K562 (cell line): Measurements from ENCODE around the gene NAGPA. TPM values are rescaled to one million over a fixed set of nuclear protein-coding genes. Genes with fewer than 3 reads are reported as not detected.
A peak's percentile ranks its signal among the peaks of the same experiment; 100 is the strongest.

Experiments used
- ATAC-seq: fragments of 200-7000 bp; cut with Tn5 transposase; 3 replicates; pipeline ENCODE4 v1.9.1; 2020; ENCODE audit warnings: moderate library complexity
- BruUV-seq: library from RNA; stranded (reverse); fragments of 400-500 nt; replicated peaks from 2 replicates; lab custom pipeline; 2021; lab: Mats Ljungman, UMichigan
- CTCF ChIA-PET: fragments of 300-600 bp; formaldehyde crosslinking; extraction: SDS; loops from one replicate; lab custom pipeline; 2021; ENCODE audit warnings: low intra/inter-chr PET ratio; lab: Yijun Ruan, JAX
- POLR2A ChIA-PET: fragments of 300-600, 350-650 bp; sonication (Branson Sonifier 250); formaldehyde crosslinking; extraction: SDS; loops from one replicate; lab custom pipeline; 2021; ENCODE audit warnings: antibody characterized with exemption, inconsistent platforms; lab: Yijun Ruan, JAX
- DNase-seq, 4 experiments: peaks; one replicate each; pipeline versions ENCODE4 v3.0.0 to v3.0.0-alpha.2; 2011 to 2018; ENCODE audit warnings: low spot score in 3 of 4, mixed read lengths in 3 of 4; ENCODE audit errors: extremely low read depth in 1 of 4
- FAIRE-seq: peaks from 2 replicates; lab custom pipeline; 2011; peaks lifted over from hg19 to GRCh38; lab: Jason Lieb, UNC
- H2AFZ ChIP-seq: 2 replicates; pipeline ENCODE4 v1.6.0; 2011; ENCODE audit warnings: low read depth, low read length, control low read depth, inconsistent platforms
- H3K27ac ChIP-seq: fragments of 200-600 bp; 3 replicates; pipeline ENCODE4 v1.8.0; 2011; ENCODE audit warnings: low read depth, mild to moderate bottlenecking, control low read depth, inconsistent platforms, low read length, moderate library complexity, mixed read lengths; ENCODE audit errors: extremely low read depth
- H3K27me3 ChIP-seq, 2 experiments: fragments of 300-600 bp in 1 of 2; 2 replicates in 1 of 2; 3 replicates in 1 of 2; pipeline versions ENCODE4 v1.6.0 to v1.8.0; 2011; ENCODE audit warnings: inconsistent platforms in 2 of 2, low read length in 2 of 2, mild to moderate bottlenecking in 1 of 2, mixed read lengths in 1 of 2, moderate library complexity in 1 of 2; ENCODE audit not compliant: control insufficient read depth in 2 of 2, insufficient read depth in 2 of 2
- H3K36me3 ChIP-seq: fragments of 300-600 bp; 3 replicates; pipeline ENCODE4 v1.8.0; 2011; ENCODE audit warnings: mild to moderate bottlenecking, low read length, inconsistent platforms; ENCODE audit not compliant: control insufficient read depth, insufficient read depth
- H3K4me1 ChIP-seq, 2 experiments: fragments of 200-600 bp in 1 of 2; replicated peaks in 1 of 2; 2 replicates in 1 of 2; 3 replicates in 1 of 2; pipeline versions ENCODE4 v1.5.1 to v1.8.0; 2011; ENCODE audit warnings: inconsistent platforms in 2 of 2, low read length in 2 of 2, mild to moderate bottlenecking in 1 of 2, mixed read lengths in 1 of 2, moderate library complexity in 1 of 2; ENCODE audit not compliant: control insufficient read depth in 2 of 2, insufficient read depth in 2 of 2
- H3K4me2 ChIP-seq: 2 replicates; pipeline ENCODE4 v1.6.1; 2011; ENCODE audit warnings: low read length, control low read depth, inconsistent platforms, mixed read lengths; ENCODE audit not compliant: insufficient read depth
- H3K4me3 ChIP-seq: fragments of 200-600 bp; sonication (generic), shearing (Covaris generic); 2 replicates; pipeline ENCODE4 v1.5.1; 2016; ENCODE audit warnings: control low read depth, inconsistent platforms
- H3K79me2 ChIP-seq: fragments of 200-600 bp; 3 replicates; pipeline ENCODE4 v1.8.0; 2011; ENCODE audit warnings: low read length, inconsistent platforms; ENCODE audit not compliant: control insufficient read depth, insufficient read depth
- H3K9ac ChIP-seq, 2 experiments: 2 replicates each; pipeline versions ENCODE4 v1.6.0 to v1.6.1; 2011; ENCODE audit warnings: low read depth in 2 of 2, low read length in 2 of 2, control low read depth in 1 of 2, inconsistent platforms in 1 of 2, mild to moderate bottlenecking in 1 of 2, mixed read lengths in 1 of 2; ENCODE audit not compliant: insufficient read depth in 1 of 2
- H3K9me1 ChIP-seq: one replicate; pipeline ENCODE4 v1.6.0; 2011; ENCODE audit warnings: inconsistent platforms, mild to moderate bottlenecking, low read length, moderate library complexity; ENCODE audit not compliant: control insufficient read depth, insufficient read depth
- H3K9me3 ChIP-seq: replicated peaks from 2 replicates; pipeline ENCODE4 v1.5.1; 2011; ENCODE audit warnings: low read depth, low read length, inconsistent platforms; ENCODE audit not compliant: control insufficient read depth, insufficient read depth
- H4K20me1 ChIP-seq: replicated peaks from 2 replicates; pipeline ENCODE4 v1.6.1; 2011; ENCODE audit warnings: low read length, inconsistent platforms, mixed read lengths; ENCODE audit not compliant: control insufficient read depth, insufficient read depth
- BHLHE40 ChIP-seq: IDR thresholded peaks from 2 replicates; pipeline ENCODE4 v1.6.1; 2011; ENCODE audit warnings: low read length, improper control_type of control experiment
- EGR1 ChIP-seq: fragments of 450-650 bp; conservative IDR thresholded peaks from 2 replicates; pipeline ENCODE4 v1.6.1; 2017; ENCODE audit warnings: mild to moderate bottlenecking
- EP300 ChIP-seq: IDR thresholded peaks from 2 replicates; pipeline ENCODE4 v1.6.1; 2012; ENCODE audit warnings: low read length, improper control_type of control experiment
- GATAD2A ChIP-seq: fragments of 450-650 bp; IDR thresholded peaks from 2 replicates; pipeline ENCODE4 v1.6.1; 2017
- HMGXB4 ChIP-seq: sonication (generic); formaldehyde crosslinking; IDR thresholded peaks from 2 replicates; pipeline ENCODE4 v1.8.1; 2023; ENCODE audit warnings: mild to moderate bottlenecking, missing genetic modification reagents
- MEF2A ChIP-seq: IDR thresholded peaks from 2 replicates; pipeline ENCODE4 v1.6.1; 2011; ENCODE audit warnings: low read depth, mild to moderate bottlenecking, low read length, moderate library complexity; ENCODE audit not compliant: control insufficient read depth
- RBM22 ChIP-seq: fragments of 200-400 bp; formaldehyde crosslinking; IDR thresholded peaks from 2 replicates; pipeline ENCODE4 v1.6.1; 2018; ENCODE audit warnings: low read length, low read depth; ENCODE audit not compliant: poor library complexity, severe bottlenecking
- TARDBP ChIP-seq: fragments of 450-650 bp; IDR thresholded peaks from 2 replicates; pipeline ENCODE4 v1.6.1; 2016
- TEAD2 ChIP-seq: fragments of 450-650 bp; IDR thresholded peaks from 2 replicates; pipeline ENCODE4 v1.6.1; 2016; ENCODE audit warnings: missing genetic modification characterization, control low read depth, missing compliant biosample characterization
- ZNF184 ChIP-seq: sonication (generic); formaldehyde crosslinking; IDR thresholded peaks from 2 replicates; pipeline ENCODE4 v1.5.0; 2020; ENCODE audit warnings: missing genetic modification reagents
- WGBS: fragments of 100-300 bp; shearing (Covaris generic); methylation state at CpG from one replicate; pipeline ENCODE4 v1.1.6; 2016; ENCODE audit warnings: low coverage, mixed read lengths; ENCODE audit not compliant: insufficient coverage; ENCODE audit errors: missing lambda C conversion rate; 5-methylcytosine and 5-hydroxymethylcytosine counted together
- in situ Hi-C: fragments of 300-500 bp; cut with MboI; formaldehyde crosslinking; loops from 4 replicates; pipeline ENCODE4 v1.15.0; 2018; ENCODE audit warnings: inconsistent platforms, mixed read lengths
- intact Hi-C: fragments of 100-400 bp; cut with micrococcal nuclease; formaldehyde crosslinking; loops from 2 replicates; pipeline ENCODE4 v1.14.2; 2022
- polyA plus RNA-seq, 8 experiments: library from polyadenylated mRNA; depleted of rRNA in 4 of 8; stranded (reverse) in 5 of 8; unstranded in 3 of 8; fragments of >200 nt; fragmentation: Nextera tagmentation in 2 of 8; fragmentation: Illumina TruSeq in 1 of 8; extraction: Ambion mirVana in 2 of 8; extraction: Trizol in 1 of 8; gene quantifications; 2 replicates each; pipeline versions ENCODE4 v1.2.1 to v1.2.3, GENCODE V29; 2011 to 2014; ENCODE audit warnings: inconsistent platforms in 1 of 8, missing spikeins in 1 of 8
- total RNA-seq, 7 experiments: library from RNA; depleted of rRNA in 6 of 7; stranded (reverse); fragments of >200 nt in 6 of 7; fragmentation: Illumina TruSeq in 2 of 7; extraction: Trizol in 2 of 7; gene quantifications; 2 replicates each; pipeline versions ENCODE4 v1.2.1 to v1.2.3, GENCODE V29; 2011 to 2021; ENCODE audit warnings: low replicate concordance in 1 of 7
- TF ChIP-seq, protein P1 (sequence below), 2 experiments: fragments of 450-650 bp in 1 of 2; sonication (generic) in 1 of 2; formaldehyde crosslinking; conservative IDR thresholded peaks; 2 replicates each; pipeline versions ENCODE4 v1.4.0 to v1.8.1; 2020 to 2022; ENCODE audit warnings: mild to moderate bottlenecking in 1 of 2, missing genetic modification reagents in 1 of 2

Gene NAGPA
- total and polyA plus RNA-seq, 9 of the 15 experiments (the other 6 are each of a cell fraction or from before 2014, with no cell fraction given) = 0.15 to 12.7 (median 4.6) TPM

GRCh38 chr16:5040451-5040850, 6.7 kb upstream of the NAGPA start (continued):
- TF ChIP-seq HMGXB4 (CRISPR knock-in tag) = no peak
- TF ChIP-seq TARDBP = no peak
- TF ChIP-seq EP300 = no peak
- TF ChIP-seq, all 486 proteins: peak for 0

DNA sequence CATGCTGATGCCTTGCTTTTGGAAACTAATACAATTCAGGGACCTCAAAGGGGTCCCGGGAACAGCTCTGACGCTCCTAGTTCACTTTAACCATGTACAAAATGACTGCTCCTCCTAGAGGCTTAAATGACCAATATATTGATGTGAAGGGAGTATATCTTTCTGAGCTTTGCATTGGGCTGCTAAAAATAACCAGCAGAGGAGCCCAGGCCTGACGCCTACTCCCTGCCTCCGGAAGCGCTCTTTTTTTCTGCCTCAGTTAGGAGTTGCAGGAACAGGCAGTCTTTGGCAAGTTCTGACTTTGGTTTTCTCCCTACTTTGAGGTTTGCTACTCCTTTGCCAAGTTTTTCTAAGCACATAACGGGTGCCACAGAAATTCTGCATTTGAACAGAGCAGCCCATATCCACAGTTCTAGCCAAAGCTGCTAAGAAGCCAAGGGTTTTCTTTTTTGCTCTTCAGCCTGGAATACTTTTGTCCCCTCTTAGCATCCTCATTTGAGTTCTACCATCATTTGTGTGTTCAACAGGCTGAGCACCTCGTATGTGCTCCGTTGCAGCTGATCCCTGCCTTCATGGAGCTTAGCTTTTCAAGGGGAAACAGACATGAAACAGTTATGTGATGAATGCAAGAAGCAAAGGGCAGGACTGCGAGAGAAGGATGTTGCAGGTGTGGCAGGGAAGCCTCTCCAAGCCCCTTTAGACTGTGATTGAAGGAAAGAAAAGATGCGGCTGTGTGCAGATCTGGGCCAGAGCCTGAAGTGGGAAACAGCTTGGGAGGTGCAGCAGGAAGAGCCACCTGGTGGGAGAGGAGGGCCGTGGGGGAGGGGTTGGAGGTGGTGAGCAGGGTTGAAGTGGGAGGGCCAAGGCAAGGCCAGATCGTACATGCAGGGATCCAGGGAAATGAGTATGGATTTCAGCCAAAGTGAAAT, 2.8 kb upstream of the NAGPA start:
- CTCF ChIA-PET = no interaction called here
- in situ Hi-C loops = no loop called here
- ATAC-seq = peak; percentile 22; the same call in 1 of the 3 replicates
- H3K4me1 ChIP-seq = peaks cover 21 to 23% of the 10 kb centered on the region in 2 experiments; a peak in 4 of 5 replicates
- no peak overlapping the region for H3K27ac ChIP-seq
- no peaks in the 10 kb centered on the region for H3K9me3 ChIP-seq
- peak in 2 of 4 experiments; percentile 31 to 41 for DNase-seq
- H3K4me3 ChIP-seq = no peak overlapping the region
- H3K9ac ChIP-seq = peak overlapping the region in 1 of 2 experiments; percentile 58; a peak in 1 of 4 replicates
- H3K27me3 ChIP-seq = peaks cover 14 to 17% of the 10 kb centered on the region in 2 experiments; a peak in 4 of 5 replicates
- no TSS peak for BruUV-seq
- H3K4me2 ChIP-seq = no peak overlapping the region
- H3K9me1 ChIP-seq = no peaks in the 10 kb centered on the region
- FAIRE-seq = no peak
- intact Hi-C loops = no loop called here
- POLR2A ChIA-PET = interaction anchor here (0.6 kb wide), 1 partner anchor 272 kb away, joined by 3 read pairs; no protein-coding TSS in a partner anchor
- no peaks in the 10 kb centered on the region for H3K79me2 ChIP-seq
- TF ChIP-seq ZNF184 (CRISPR knock-in tag) (no peak), RBM22 (no peak), TEAD2 (tag) (no peak), GATAD2A (no peak), BHLHE40 (no peak), MEF2A (peak; percentile 63; the same call in 1 of the 2 replicates), EGR1 (0 out of 2 replicates have a peak, but pooled peaks have one; percentile 17)
- TF ChIP-seq, protein P1, sequence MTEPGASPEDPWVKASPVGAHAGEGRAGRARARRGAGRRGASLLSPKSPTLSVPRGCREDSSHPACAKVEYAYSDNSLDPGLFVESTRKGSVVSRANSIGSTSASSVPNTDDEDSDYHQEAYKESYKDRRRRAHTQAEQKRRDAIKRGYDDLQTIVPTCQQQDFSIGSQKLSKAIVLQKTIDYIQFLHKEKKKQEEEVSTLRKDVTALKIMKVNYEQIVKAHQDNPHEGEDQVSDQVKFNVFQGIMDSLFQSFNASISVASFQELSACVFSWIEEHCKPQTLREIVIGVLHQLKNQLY (CRISPR knock-in tag; conservative IDR thresholded peaks at IDR 0.05) = no peak
- TF ChIP-seq, all 486 proteins: peak for 2
- WGBS = 16% methylated on average over 12 of the region's 12 CpGs
- H4K20me1 ChIP-seq = no peaks in the 10 kb centered on the region
- peak overlapping the region; percentile 43 for H2AFZ ChIP-seq
- H3K36me3 ChIP-seq = no peaks in the 10 kb centered on the region
